Brain microvascular endothelial cell (primary cell): ENCODE measurements around the gene CCR5.
"Not testable (repeated sequence)": the region's sequence is repeated elsewhere in the genome, so short reads cannot be mapped to it uniquely, and the experiment has no call there.

Experiments used
- DNase-seq: peaks from one replicate; pipeline ENCODE4 v3.0.0-alpha.2; 2020
- H3K27ac ChIP-seq: fragments of 250-450 bp; sonication (Bioruptor Pico); 2 replicates; pipeline ENCODE4 v1.5.1; 2020; ENCODE audit warnings: mild to moderate bottlenecking, moderate library complexity
- H3K27me3 ChIP-seq: fragments of 250-450 bp; sonication (Bioruptor Pico); replicated peaks from 2 replicates; pipeline ENCODE4 v1.5.1; 2020; ENCODE audit warnings: mild to moderate bottlenecking
- H3K36me3 ChIP-seq: fragments of 250-450 bp; sonication (Bioruptor Pico); replicated peaks from 2 replicates; pipeline ENCODE4 v1.5.1; 2020; ENCODE audit warnings: mild to moderate bottlenecking
- H3K4me3 ChIP-seq: 2 replicates; pipeline ENCODE4 v1.5.1; 2011; ENCODE audit warnings: low read depth, mild to moderate bottlenecking, control low read depth, low read length, moderate library complexity
- CTCF ChIP-seq: IDR thresholded peaks from 2 replicates; pipeline ENCODE4 v1.5.1; 2011; ENCODE audit warnings: low read depth, mild to moderate bottlenecking, moderate library complexity, low read length, control low read depth, inconsistent platforms; ENCODE audit errors: missing control alignments
- in situ Hi-C: cut with HindIII; loops from 2 replicates; pipeline ENCODE4 v1.10.0; 2017; ENCODE audit warnings: low sequenced_read_pairs, low pct_ligation_motif_present

The CCR5 gene

GRCh38 chr3:46370839-46371518, at the start of gene CCR5:
Gene CCR5, plus strand, starts transcription at chr3:46370946. Its CDS starts 1,957 bp downstream, at chr3:46372903.
- no peak for DNase-seq
- H3K27me3 ChIP-seq: peaks cover 34% of the 10 kb centered on the region
- H3K36me3 ChIP-seq: no peaks in the 10 kb centered on the region
- H3K4me3 ChIP-seq: no peak within 1 kb of the TSS
- no peak within 1 kb of the TSS for H3K27ac ChIP-seq
- no peak for TF ChIP-seq CTCF
- in situ Hi-C loops: no loop called here

GRCh38 chr3:46321461-46322104, 49.2 kb upstream of the CCR5 start:
- H3K27me3 ChIP-seq: peaks cover 4% of the 10 kb centered on the region
- no peak for TF ChIP-seq CTCF
- no peak overlapping the region for H3K4me3 ChIP-seq
- no peaks in the 10 kb centered on the region for H3K36me3 ChIP-seq
- in situ Hi-C loops: no loop called here
- no peak for DNase-seq
- no peak overlapping the region for H3K27ac ChIP-seq

- TF ChIP-seq CTCF: no peak
- in situ Hi-C loops: no loop called here
- no peak for DNase-seq
- no peak overlapping the region for H3K4me3 ChIP-seq
- H3K36me3 ChIP-seq: no peaks in the 10 kb centered on the region
- H3K27ac ChIP-seq: no peak overlapping the region
- H3K27me3 ChIP-seq: peaks cover 4% of the 10 kb centered on the region
These were observed 46.7 kb upstream of the CCR5 start for GRCh38 chr3:46324036-46324435.

GRCh38 chr3:46325645-46326300, 45.0 kb upstream of the CCR5 start:
- H3K27ac ChIP-seq: no peak overlapping the region
- no peak for TF ChIP-seq CTCF

GRCh38 chr3:46330676-46331075, 40.1 kb upstream of the CCR5 start:
- in situ Hi-C loops, H3K4me3 ChIP-seq: not testable (repeated sequence)

More at GRCh38 chr3:46325645-46326300, 45.0 kb upstream of the CCR5 start:
- no peaks in the 10 kb centered on the region for H3K36me3 ChIP-seq
- in situ Hi-C loops: no loop called here
- peaks cover 4% of the 10 kb centered on the region for H3K27me3 ChIP-seq
- DNase-seq: no peak
- no peak overlapping the region for H3K4me3 ChIP-seq

GRCh38 chr3:46334741-46335478, 35.8 kb upstream of the CCR5 start:
- no peak for TF ChIP-seq CTCF
- DNase-seq: peak; percentile 38
- Histone ChIP-seq H3K4me3 (no peak overlapping the region), H3K27ac (no peak overlapping the region), H3K27me3 (no peaks in the 10 kb centered on the region), H3K36me3 (no peaks in the 10 kb centered on the region)
- in situ Hi-C loops: no loop called here

More at GRCh38 chr3:46330676-46331075, 40.1 kb upstream of the CCR5 start:
- H3K36me3 ChIP-seq, DNase-seq, H3K27me3 ChIP-seq, H3K27ac ChIP-seq: not testable (repeated sequence)
